PC-3 (cell line): Measurements from ENCODE around the gene KNTC1. TPM values are rescaled to one million over a fixed set of nuclear protein-coding genes. Genes with fewer than 3 reads are reported as not detected.

ENCODE experiments used
- ATAC-seq: fragments of 200-7000 bp; cut with Tn5 transposase; 2 replicates; pipeline ENCODE4 v1.9.1; 2020; ENCODE audit warnings: mild to moderate bottlenecking, moderate library complexity
- BruUV-seq: library from RNA; stranded (reverse); fragments of 400-500 nt; replicated peaks from 2 replicates; lab custom pipeline; 2021; lab: Mats Ljungman, UMichigan
- CTCF ChIA-PET: fragments of 300-600 bp; sonication (Branson Sonifier 250); formaldehyde crosslinking; loops from one replicate; lab custom pipeline; 2022; ENCODE audit warnings: antibody characterized with exemption; lab: Charles Lee
- POLR2A ChIA-PET: fragments of 300-600 bp; sonication (Branson Sonifier 250); formaldehyde crosslinking; loops from one replicate; lab custom pipeline; 2022; ENCODE audit warnings: antibody characterized with exemption; ENCODE audit not compliant: unreplicated experiment; lab: Charles Lee
- DNase-seq: peaks from one replicate; pipeline ENCODE4 v3.0.0-alpha.2; 2015
- H2AFZ ChIP-seq: fragments of 300-600 bp; sonication (generic); 2 replicates; pipeline ENCODE4 v1.6.0; 2016; ENCODE audit warnings: antibody characterized with exemption, low read length
- H3F3A ChIP-seq: fragments of 300-600 bp; sonication (generic); one replicate; pipeline ENCODE4 v1.6.0; 2017; ENCODE audit warnings: antibody characterized with exemption, low read length, control low read depth, mild to moderate bottlenecking; ENCODE audit not compliant: unreplicated experiment
- H3K27ac ChIP-seq: fragments of 300-600 bp; sonication (generic); 2 replicates; pipeline ENCODE4 v1.5.1; 2016; ENCODE audit warnings: mild to moderate bottlenecking, low read length
- H3K27me3 ChIP-seq: fragments of 300-600 bp; sonication (generic); 2 replicates; pipeline ENCODE4 v1.6.1; 2016; ENCODE audit warnings: low read length, mixed read lengths
- H3K36me3 ChIP-seq: fragments of 300-600 bp; sonication (generic); 2 replicates; pipeline ENCODE4 v1.6.1; 2016; ENCODE audit warnings: low read depth, mixed run types, low read length, mixed read lengths
- H3K4me1 ChIP-seq: fragments of 300-600 bp; sonication (generic); 2 replicates; pipeline ENCODE4 v1.5.1; 2016; ENCODE audit warnings: low read length; ENCODE audit not compliant: insufficient read depth
- H3K4me2 ChIP-seq: fragments of 300-600 bp; sonication (generic); 2 replicates; pipeline ENCODE4 v1.6.0; 2016; ENCODE audit warnings: low read length
- H3K4me3 ChIP-seq: fragments of 300-600 bp; sonication (generic); 2 replicates; pipeline ENCODE4 v1.5.1; 2016; ENCODE audit warnings: mild to moderate bottlenecking, low read length, mixed read lengths
- H3K79me2 ChIP-seq: fragments of 300-600 bp; sonication (generic); 2 replicates; pipeline ENCODE4 v1.6.1; 2017; ENCODE audit warnings: low read length, mixed read lengths
- H3K9ac ChIP-seq: fragments of 300-600 bp; sonication (generic); 2 replicates; pipeline ENCODE4 v1.6.0; 2016; ENCODE audit warnings: mild to moderate bottlenecking, low read length
- H3K9me2 ChIP-seq: fragments of 300-600 bp; sonication (generic); replicated peaks from 2 replicates; pipeline ENCODE4 v1.6.1; 2016; ENCODE audit warnings: mixed run types, low read length, mixed read lengths
- H3K9me3 ChIP-seq: fragments of 300-600 bp; sonication (generic); 2 replicates; pipeline ENCODE4 v1.6.1; 2016; ENCODE audit warnings: low read length, mixed read lengths
- H4K20me1 ChIP-seq: fragments of 300-600 bp; sonication (generic); 2 replicates; pipeline ENCODE4 v1.6.1; 2016; ENCODE audit warnings: low read length, mixed read lengths
- EZH2 ChIP-seq: fragments of 300-600 bp; sonication (generic); IDR thresholded peaks from one replicate; pipeline ENCODE4 v1.6.1; 2017; ENCODE audit warnings: antibody characterized with exemption, mild to moderate bottlenecking, low read length; ENCODE audit not compliant: unreplicated experiment
- EZH2phosphoT487 ChIP-seq: fragments of 300-600 bp; sonication (generic); IDR thresholded peaks from 2 replicates; pipeline ENCODE4 v1.6.1; 2018; ENCODE audit warnings: mild to moderate bottlenecking, antibody characterized with exemption, low read length, borderline replicate concordance
- intact Hi-C: fragments of 100-400 bp; cut with micrococcal nuclease; formaldehyde crosslinking; loops from 2 replicates; pipeline ENCODE4 v1.9.0; 2023
- total RNA-seq: library from RNA; depleted of rRNA; stranded (reverse); fragments of >200 nt; gene quantifications from 2 replicates; pipeline ENCODE4 v1.2.3, GENCODE V29; 2014
- TF ChIP-seq, protein P1 (sequence below): fragments of 300-600 bp; sonication (generic); conservative IDR thresholded peaks from 2 replicates; pipeline ENCODE4 v1.5.1; 2017; ENCODE audit warnings: antibody characterized with exemption, low read depth, mild to moderate bottlenecking, low read length

The KNTC1 gene
- total RNA-seq, 1 experiment from 2014 or later = 80.3 TPM

GRCh38 chr12:122593910-122594309 is 66.9 kb downstream of the KNTC1 start:
- TF ChIP-seq, protein P1, sequence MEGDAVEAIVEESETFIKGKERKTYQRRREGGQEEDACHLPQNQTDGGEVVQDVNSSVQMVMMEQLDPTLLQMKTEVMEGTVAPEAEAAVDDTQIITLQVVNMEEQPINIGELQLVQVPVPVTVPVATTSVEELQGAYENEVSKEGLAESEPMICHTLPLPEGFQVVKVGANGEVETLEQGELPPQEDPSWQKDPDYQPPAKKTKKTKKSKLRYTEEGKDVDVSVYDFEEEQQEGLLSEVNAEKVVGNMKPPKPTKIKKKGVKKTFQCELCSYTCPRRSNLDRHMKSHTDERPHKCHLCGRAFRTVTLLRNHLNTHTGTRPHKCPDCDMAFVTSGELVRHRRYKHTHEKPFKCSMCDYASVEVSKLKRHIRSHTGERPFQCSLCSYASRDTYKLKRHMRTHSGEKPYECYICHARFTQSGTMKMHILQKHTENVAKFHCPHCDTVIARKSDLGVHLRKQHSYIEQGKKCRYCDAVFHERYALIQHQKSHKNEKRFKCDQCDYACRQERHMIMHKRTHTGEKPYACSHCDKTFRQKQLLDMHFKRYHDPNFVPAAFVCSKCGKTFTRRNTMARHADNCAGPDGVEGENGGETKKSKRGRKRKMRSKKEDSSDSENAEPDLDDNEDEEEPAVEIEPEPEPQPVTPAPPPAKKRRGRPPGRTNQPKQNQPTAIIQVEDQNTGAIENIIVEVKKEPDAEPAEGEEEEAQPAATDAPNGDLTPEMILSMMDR = no peak
- TF ChIP-seq EZH2phosphoT487 = no peak
- TF ChIP-seq EZH2 = no peak
- ATAC-seq (no peak), DNase-seq (no peak)
- Histone ChIP-seq H3K4me2 (no peak overlapping the region), H3F3A (no peaks in the 10 kb centered on the region), H2AFZ (no peak overlapping the region), H3K27me3 (no peaks in the 10 kb centered on the region), H3K4me1 (no peaks in the 10 kb centered on the region), H3K36me3 (peaks cover 40% of the 10 kb centered on the region), H3K4me3 (no peak overlapping the region), H3K9ac (no peak overlapping the region), H4K20me1 (no peaks in the 10 kb centered on the region), H3K9me2 (no peaks in the 10 kb centered on the region), H3K27ac (no peak overlapping the region), H3K9me3 (no peaks in the 10 kb centered on the region), H3K79me2 (no peaks in the 10 kb centered on the region)
- BruUV-seq = no TSS peak
- ChIA-PET POLR2A (no interaction called here), CTCF (no interaction called here)
- intact Hi-C loops = no loop called here

DNA sequence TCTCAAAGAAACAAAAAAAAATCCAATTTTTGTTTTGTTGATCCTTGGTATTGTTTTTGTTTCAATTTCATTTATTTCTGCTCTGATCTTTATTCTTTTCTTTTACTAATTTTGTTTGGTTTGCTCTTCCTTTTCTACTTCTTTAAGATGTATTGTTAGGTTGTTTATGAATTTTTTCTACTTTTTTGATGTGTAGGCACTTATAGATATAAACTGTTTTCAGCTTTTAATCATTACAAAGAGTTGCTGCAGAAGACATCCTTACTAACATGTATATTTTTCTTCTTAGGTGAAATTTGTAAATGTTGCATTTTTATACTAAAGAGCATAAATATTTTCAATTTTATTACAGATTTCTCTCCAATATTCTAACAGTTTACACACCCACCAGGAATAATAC is 69.8 kb downstream of the KNTC1 start:
- Histone ChIP-seq H3K79me2 (no peaks in the 10 kb centered on the region), H3K27ac (no peak overlapping the region), H3K4me2 (no peak overlapping the region), H3K4me1 (no peaks in the 10 kb centered on the region), H3K36me3 (peaks cover 30% of the 10 kb centered on the region), H3F3A (no peaks in the 10 kb centered on the region), H3K9me2 (no peaks in the 10 kb centered on the region), H4K20me1 (no peaks in the 10 kb centered on the region), H3K9ac (no peak overlapping the region), H3K4me3 (no peak overlapping the region), H3K9me3 (no peaks in the 10 kb centered on the region), H3K27me3 (no peaks in the 10 kb centered on the region), H2AFZ (no peak overlapping the region)
- TF ChIP-seq EZH2 (no peak), EZH2phosphoT487 (no peak)
- TF ChIP-seq, protein P1 = no peak
- ATAC-seq (no peak), DNase-seq (no peak)
- intact Hi-C loops = no loop called here
- ChIA-PET CTCF (no interaction called here), POLR2A (no interaction called here)
- BruUV-seq = no TSS peak

- H4K20me1 ChIP-seq = no peaks in the 10 kb centered on the region
- no peak overlapping the region for H2AFZ ChIP-seq
- no peaks in the 10 kb centered on the region for H3K9me2 ChIP-seq
- intact Hi-C loops = no loop called here
- H3K79me2 ChIP-seq = no peaks in the 10 kb centered on the region
- no peak for TF ChIP-seq EZH2phosphoT487
- TF ChIP-seq EZH2 = no peak
- TF ChIP-seq, protein P1 = no peak
- H3K9me3 ChIP-seq = no peaks in the 10 kb centered on the region
- H3K4me1 ChIP-seq = no peaks in the 10 kb centered on the region
- DNase-seq = no peak
- BruUV-seq = no TSS peak
- H3K27me3 ChIP-seq = no peaks in the 10 kb centered on the region
- H3K27ac ChIP-seq = no peak overlapping the region
- H3F3A ChIP-seq = no peaks in the 10 kb centered on the region
- CTCF ChIA-PET = no interaction called here
- no peak overlapping the region for H3K9ac ChIP-seq
- H3K4me2 ChIP-seq = no peak overlapping the region
- POLR2A ChIA-PET = interaction anchor here (0.6 kb wide), 1 partner anchor 55 kb away, joined by 3 read pairs; no protein-coding TSS in a partner anchor
- ATAC-seq = no peak
- peaks cover 28% of the 10 kb centered on the region for H3K36me3 ChIP-seq
- no peak overlapping the region for H3K4me3 ChIP-seq
Measured at GRCh38 chr12:122602456-122602855, 75.4 kb downstream of the KNTC1 start.
